Osteocyte (in vitro differentiated cells): Measurements from ENCODE around the gene PSTPIP1. TPM values are rescaled to one million over a fixed set of nuclear protein-coding genes. Genes with fewer than 3 reads are reported as not detected.
"Not testable (repeated sequence)": the region's sequence is repeated elsewhere in the genome, so short reads cannot be mapped to it uniquely, and the experiment has no call there.

Experiments
- DNase-seq: peaks from one replicate; pipeline ENCODE4 v3.0.0; 2021; ENCODE audit warnings: mixed read lengths; ENCODE audit not compliant: unreplicated experiment; ENCODE audit errors: extremely low spot score
- H3K27ac Mint-ChIP-seq: one replicate; pipeline ENCODE4 v1.8.0; 2021; ENCODE audit warnings: mild to moderate bottlenecking, mixed read lengths; ENCODE audit not compliant: unreplicated experiment
- H3K27me3 Mint-ChIP-seq: one replicate; pipeline ENCODE4 v1.8.0; 2021; ENCODE audit warnings: mixed read lengths; ENCODE audit not compliant: unreplicated experiment
- H3K36me3 Mint-ChIP-seq: one replicate; pipeline ENCODE4 v1.8.0; 2021; ENCODE audit warnings: mixed read lengths; ENCODE audit not compliant: unreplicated experiment
- H3K4me1 Mint-ChIP-seq: one replicate; pipeline ENCODE4 v1.8.0; 2021; ENCODE audit warnings: mixed read lengths; ENCODE audit not compliant: unreplicated experiment
- H3K4me3 Mint-ChIP-seq: one replicate; pipeline ENCODE4 v1.8.0; 2021; ENCODE audit warnings: mild to moderate bottlenecking, moderate library complexity, mixed read lengths; ENCODE audit not compliant: unreplicated experiment
- H3K9me3 Mint-ChIP-seq: one replicate; pipeline ENCODE4 v1.8.0; 2021; ENCODE audit warnings: mixed read lengths; ENCODE audit not compliant: unreplicated experiment
- total RNA-seq: library from RNA; stranded (reverse); gene quantifications from 2 replicates; pipeline ENCODE4 v1.2.1, GENCODE V29; 2021
- TF ChIP-seq, protein P1 (sequence below): fragments of 200-600 bp; sonication (generic); IDR thresholded peaks from 2 replicates; pipeline ENCODE4 v1.5.0; 2021; ENCODE audit warnings: antibody characterized with exemption, mild to moderate bottlenecking, moderate library complexity

The PSTPIP1 gene
- total RNA-seq, 1 donor from 2014 or later: not detected

DNA sequence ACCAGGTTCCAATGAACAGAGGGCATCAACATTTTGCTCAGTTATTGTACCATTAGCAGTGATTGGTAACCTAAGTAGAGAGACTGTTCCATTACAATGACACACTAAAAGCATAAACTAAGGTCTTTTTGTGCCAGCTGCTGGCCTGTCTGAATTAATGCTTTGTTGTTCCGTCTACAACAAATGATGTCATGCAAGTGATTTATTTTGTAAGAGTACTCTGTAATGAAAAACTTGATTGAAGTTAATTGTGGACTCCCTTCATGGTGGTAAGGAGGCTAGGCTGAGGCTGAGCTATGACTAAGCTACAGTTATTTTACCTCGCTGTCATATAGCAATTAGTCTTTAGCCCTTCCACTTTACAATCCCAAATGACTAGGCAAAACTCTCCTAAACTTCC lies 40.2 kb upstream of the PSTPIP1 start:
- Mint-ChIP-seq H3K9me3 (no peaks in the 10 kb centered on the region), H3K27me3 (no peaks in the 10 kb centered on the region), H3K4me1 (no peaks in the 10 kb centered on the region), H3K4me3 (no peak overlapping the region), H3K27ac (no peak overlapping the region), H3K36me3 (peaks cover 10% of the 10 kb centered on the region)
- TF ChIP-seq, protein P1, sequence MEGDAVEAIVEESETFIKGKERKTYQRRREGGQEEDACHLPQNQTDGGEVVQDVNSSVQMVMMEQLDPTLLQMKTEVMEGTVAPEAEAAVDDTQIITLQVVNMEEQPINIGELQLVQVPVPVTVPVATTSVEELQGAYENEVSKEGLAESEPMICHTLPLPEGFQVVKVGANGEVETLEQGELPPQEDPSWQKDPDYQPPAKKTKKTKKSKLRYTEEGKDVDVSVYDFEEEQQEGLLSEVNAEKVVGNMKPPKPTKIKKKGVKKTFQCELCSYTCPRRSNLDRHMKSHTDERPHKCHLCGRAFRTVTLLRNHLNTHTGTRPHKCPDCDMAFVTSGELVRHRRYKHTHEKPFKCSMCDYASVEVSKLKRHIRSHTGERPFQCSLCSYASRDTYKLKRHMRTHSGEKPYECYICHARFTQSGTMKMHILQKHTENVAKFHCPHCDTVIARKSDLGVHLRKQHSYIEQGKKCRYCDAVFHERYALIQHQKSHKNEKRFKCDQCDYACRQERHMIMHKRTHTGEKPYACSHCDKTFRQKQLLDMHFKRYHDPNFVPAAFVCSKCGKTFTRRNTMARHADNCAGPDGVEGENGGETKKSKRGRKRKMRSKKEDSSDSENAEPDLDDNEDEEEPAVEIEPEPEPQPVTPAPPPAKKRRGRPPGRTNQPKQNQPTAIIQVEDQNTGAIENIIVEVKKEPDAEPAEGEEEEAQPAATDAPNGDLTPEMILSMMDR: no peak
- DNase-seq: no peak

DNA sequence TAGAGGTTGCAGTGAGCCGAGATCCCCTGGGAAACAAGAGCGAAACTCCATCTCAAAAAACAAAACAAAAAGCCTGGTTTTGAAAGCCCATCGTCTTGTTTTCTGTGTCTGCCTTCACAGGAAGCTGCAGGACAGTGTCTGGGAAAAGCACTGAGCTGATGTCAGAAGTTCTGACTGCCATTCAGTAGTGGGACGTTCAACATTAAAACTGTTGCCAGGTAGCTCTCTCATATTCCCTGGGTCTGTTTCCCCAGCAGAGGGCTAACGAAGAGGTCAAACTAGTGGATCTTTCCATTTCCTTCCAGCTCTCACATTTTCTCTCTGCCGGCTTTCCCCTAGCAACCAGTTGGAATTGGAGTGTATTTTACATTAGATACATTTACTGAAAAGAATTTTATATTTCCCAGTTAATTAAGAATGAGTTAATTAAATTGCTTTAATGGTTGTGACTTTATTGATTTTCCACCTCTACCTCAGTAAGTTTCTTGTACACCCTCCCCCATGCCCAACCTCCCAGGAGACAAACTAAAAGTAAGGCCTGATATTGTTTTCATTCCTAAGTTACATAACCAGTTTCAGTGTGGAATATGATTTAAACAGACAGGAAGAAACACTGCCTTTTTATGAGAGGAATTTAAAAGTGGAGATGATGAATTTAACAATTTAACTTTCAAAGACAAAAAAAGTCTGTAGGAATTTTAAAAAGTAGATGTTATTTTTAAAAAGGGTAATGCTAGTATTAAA lies 33.5 kb upstream of the PSTPIP1 start:
- no peak for DNase-seq

DNA sequence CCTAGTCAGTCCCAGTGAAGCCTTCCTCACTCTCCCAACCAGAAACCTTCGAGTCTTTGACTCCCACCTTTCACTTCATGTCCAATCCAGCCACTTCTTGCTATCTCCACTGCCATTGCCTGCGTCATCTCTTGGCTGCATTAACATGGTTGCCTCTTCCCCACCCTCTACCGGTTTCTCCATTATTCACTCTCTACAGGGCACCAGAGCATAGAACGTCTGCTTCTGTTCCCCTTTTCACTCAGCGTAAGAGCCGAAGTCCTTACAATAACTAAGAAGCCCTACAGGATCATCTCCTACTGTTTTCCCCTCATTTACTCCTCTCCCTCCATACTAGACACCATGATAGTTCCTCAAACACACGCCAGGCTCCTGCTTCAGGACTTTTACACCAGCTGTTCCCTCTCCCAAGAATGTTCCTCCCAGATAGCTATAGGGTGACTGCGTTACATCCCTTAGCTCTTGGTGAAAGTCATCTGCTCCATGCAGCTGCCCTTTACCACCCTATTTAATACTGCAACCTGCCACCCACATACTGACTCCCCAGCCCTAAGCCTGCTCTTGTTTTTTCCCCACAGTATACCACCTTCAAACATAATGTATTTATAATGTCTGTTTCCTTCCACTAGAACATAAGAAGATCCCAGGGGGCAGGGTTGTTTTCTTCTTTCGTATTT lies 32.5 kb upstream of the PSTPIP1 start:
- H3K4me3 Mint-ChIP-seq: no peak overlapping the region
- H3K27ac Mint-ChIP-seq: no peak overlapping the region
- no peak for DNase-seq

More for the DNA sequence above, 33.5 kb upstream of the PSTPIP1 start:
- H3K4me3 Mint-ChIP-seq: no peak overlapping the region
- H3K27ac Mint-ChIP-seq: no peak overlapping the region
- peaks cover 25% of the 10 kb centered on the region for H3K27me3 Mint-ChIP-seq
- peaks cover 9% of the 10 kb centered on the region for H3K4me1 Mint-ChIP-seq
- H3K36me3 Mint-ChIP-seq: no peaks in the 10 kb centered on the region
- H3K9me3 Mint-ChIP-seq: no peaks in the 10 kb centered on the region
- TF ChIP-seq, protein P1: no peak

DNA sequence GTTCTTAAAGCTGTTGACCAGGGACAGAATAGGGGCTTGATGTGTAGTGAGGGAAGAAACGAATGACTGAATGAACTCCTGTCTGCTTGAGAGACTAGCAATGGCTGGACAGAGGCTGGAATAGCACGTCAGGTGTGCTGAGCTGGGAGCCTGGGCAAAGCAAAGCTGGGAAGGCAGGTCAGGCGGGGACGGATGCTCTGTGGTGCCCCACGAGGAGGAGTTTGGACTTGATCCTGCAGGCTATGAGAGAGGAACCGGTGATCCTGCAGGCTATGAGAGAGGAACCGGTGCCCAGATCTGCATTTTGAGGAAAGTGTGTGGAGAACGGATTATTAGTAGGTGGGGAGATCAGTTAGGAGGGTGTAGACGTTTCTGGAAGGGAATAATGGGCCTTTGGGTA lies 31.3 kb upstream of the PSTPIP1 start:
- H3K9me3 Mint-ChIP-seq: no peaks in the 10 kb centered on the region
- no peaks in the 10 kb centered on the region for H3K36me3 Mint-ChIP-seq
- H3K4me3 Mint-ChIP-seq: no peak overlapping the region
- H3K4me1 Mint-ChIP-seq: peaks cover 9% of the 10 kb centered on the region
- peak; percentile 73 for DNase-seq
- H3K27me3 Mint-ChIP-seq: peaks cover 25% of the 10 kb centered on the region
- TF ChIP-seq, protein P1: no peak
- H3K27ac Mint-ChIP-seq: no peak overlapping the region

More for the DNA sequence above, 32.5 kb upstream of the PSTPIP1 start:
- TF ChIP-seq, protein P1: no peak
- H3K27me3 Mint-ChIP-seq: peaks cover 25% of the 10 kb centered on the region
- H3K4me1 Mint-ChIP-seq: peaks cover 9% of the 10 kb centered on the region
- no peaks in the 10 kb centered on the region for H3K9me3 Mint-ChIP-seq
- no peaks in the 10 kb centered on the region for H3K36me3 Mint-ChIP-seq

DNA sequence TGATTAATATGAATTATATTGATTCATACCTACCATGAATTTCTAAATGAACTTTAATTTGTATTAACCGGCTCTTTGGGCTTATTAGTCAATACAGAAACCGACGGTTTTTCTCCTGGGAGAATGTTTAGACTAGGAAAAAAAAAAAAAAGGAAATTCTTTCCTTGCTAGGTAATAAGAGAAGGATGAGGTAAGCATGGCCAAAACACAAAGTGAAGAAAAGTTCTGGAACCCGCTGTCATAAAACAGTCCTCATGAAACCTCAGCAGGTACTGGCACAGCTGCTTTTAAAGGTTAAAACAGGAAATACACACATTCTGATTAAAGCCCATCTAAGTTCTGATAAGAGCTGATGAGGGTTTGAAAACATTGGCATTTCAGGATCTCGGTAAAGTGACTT lies 30.8 kb upstream of the PSTPIP1 start:
- Mint-ChIP-seq H3K9me3 (no peaks in the 10 kb centered on the region), H3K27ac (no peak overlapping the region), H3K36me3 (no peaks in the 10 kb centered on the region), H3K4me1 (peaks cover 9% of the 10 kb centered on the region), H3K4me3 (no peak overlapping the region), H3K27me3 (peaks cover 26% of the 10 kb centered on the region)
- TF ChIP-seq, protein P1: no peak
- no peak for DNase-seq

DNA sequence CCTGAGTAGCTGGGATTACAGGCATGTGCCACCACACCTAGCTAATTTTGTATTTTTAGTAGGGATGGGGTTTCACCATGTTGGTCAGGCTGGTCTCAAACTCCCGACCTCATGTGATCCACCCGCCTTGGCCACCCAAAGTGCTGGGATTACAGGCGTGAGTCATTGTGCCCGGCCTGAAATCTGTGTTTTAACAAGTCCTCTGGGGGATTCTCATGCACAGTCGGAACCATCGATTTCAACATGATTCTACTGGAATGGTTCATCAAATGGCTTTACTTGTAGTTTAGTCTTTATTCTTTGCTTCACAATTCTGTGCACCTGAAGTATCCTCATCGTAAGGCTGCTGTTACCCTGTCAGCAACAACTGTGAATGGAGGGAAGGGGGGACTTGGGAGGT lies 28.9 kb upstream of the PSTPIP1 start:
- H3K4me1 Mint-ChIP-seq, H3K36me3 Mint-ChIP-seq, H3K27ac Mint-ChIP-seq, H3K9me3 Mint-ChIP-seq, H3K4me3 Mint-ChIP-seq: not testable (repeated sequence)
- peaks cover 35% of the 10 kb centered on the region for H3K27me3 Mint-ChIP-seq
- peak; percentile 17 for DNase-seq
